ENCODE data around the gene WDR93.
A peak's percentile ranks its signal among the peaks of the same experiment; 100 is the strongest.

WDR93 gene

GRCh38 chr15:89767411-89767915 lies 76.9 kb downstream of the WDR93 start:
- DNase-seq (ENCODE audit: low read depth) = no peak
- TF ChIP-seq CTCF (IDR thresholded peaks at IDR 0.05; ENCODE audit: low read length, missing control alignments) = no peak
- H3K4me3 ChIP-seq (replicated peaks; ENCODE audit: low read depth, low read length) = no peak overlapping the region

- no peak overlapping the region for H3K4me3 ChIP-seq (replicated peaks; ENCODE audit: low read depth, low read length)
- no peak for TF ChIP-seq CTCF (IDR thresholded peaks at IDR 0.05; ENCODE audit: low read length, missing control alignments)
Measured at GRCh38 chr15:89768071-89768500, 77.5 kb downstream of the WDR93 start.

GRCh38 chr15:89769366-89769765 lies 78.8 kb downstream of the WDR93 start:
- no peak overlapping the region for H3K4me3 ChIP-seq (replicated peaks; ENCODE audit: low read depth, low read length)
- no peak for DNase-seq (ENCODE audit: low read depth)
- no peak for TF ChIP-seq CTCF (IDR thresholded peaks at IDR 0.05; ENCODE audit: low read length, missing control alignments)

More at GRCh38 chr15:89768071-89768500, 77.5 kb downstream of the WDR93 start:
- DNase-seq (ENCODE audit: low read depth) = peak; percentile 69

GRCh38 chr15:89770041-89770440 lies 79.4 kb downstream of the WDR93 start:
- TF ChIP-seq CTCF (IDR thresholded peaks at IDR 0.05; ENCODE audit: low read length, missing control alignments) = no peak
- H3K4me3 ChIP-seq (replicated peaks; ENCODE audit: low read depth, low read length) = no peak overlapping the region
- peak; percentile 47 for DNase-seq (ENCODE audit: low read depth)

DNA sequence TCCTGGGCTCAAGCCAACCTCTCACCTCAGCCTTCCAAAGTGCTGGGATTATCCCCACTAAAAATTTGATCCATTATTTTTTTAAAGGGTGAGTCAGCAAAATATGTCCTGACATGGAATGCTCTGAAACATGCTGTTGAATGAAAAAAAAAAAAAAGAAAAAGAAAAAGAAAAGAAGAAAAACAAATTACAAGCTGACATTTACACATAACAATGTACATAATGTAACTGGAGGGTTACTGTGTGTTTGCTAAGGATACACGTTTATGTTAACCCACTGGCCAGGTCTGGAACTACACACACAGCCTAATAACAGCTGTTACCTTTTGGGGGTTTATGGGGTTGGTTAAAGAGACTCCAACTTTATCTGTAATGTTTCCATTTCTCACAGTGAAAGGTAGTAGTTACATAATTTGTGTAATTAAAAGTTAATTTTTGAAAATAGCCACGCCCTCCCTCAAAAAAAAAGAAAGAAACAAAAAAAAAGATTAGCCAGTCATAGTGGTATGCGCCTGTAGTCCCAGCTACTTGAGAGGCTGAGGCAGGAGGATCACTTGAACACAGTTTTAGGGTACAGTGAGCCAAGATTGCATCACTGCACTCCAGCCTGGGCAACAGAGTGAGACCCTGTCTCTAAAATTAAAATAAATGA lies 82.4 kb downstream of the WDR93 start:
- peak; percentile 42 for TF ChIP-seq CTCF (IDR thresholded peaks at IDR 0.05; ENCODE audit: low read length, missing control alignments)
- no peak overlapping the region for H3K4me3 ChIP-seq (replicated peaks; ENCODE audit: low read depth, low read length)
- peak; percentile 31 for DNase-seq (ENCODE audit: low read depth)

- DNase-seq (ENCODE audit: low read depth) = no peak
- no peak overlapping the region for H3K4me3 ChIP-seq (replicated peaks; ENCODE audit: low read depth, low read length)
- TF ChIP-seq CTCF (IDR thresholded peaks at IDR 0.05; ENCODE audit: low read length, missing control alignments) = no peak
Measured at GRCh38 chr15:89774492-89774891, 83.9 kb downstream of the WDR93 start.

DNA sequence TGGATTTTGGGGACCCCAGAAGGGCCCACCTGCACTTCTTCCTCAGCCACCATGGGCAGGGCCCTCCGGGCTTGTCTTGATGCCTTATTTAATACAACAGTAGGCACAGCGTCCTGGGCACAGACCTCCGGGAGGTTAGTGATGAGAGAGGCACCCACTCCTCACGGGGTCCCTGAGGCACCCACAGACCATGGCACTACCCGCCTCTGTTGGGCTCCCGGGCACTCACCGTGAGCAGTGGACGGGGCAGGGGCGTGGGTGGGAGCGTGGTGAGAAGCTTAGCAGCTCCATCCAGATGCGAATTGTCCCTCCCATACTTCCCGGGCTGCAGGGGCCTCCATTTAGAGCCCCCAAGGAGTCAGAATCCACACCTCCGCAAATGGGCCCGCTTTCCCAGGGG lies 85.2 kb downstream of the WDR93 start:
- peak overlapping the region; percentile 41 for H3K4me3 ChIP-seq (replicated peaks; ENCODE audit: low read depth, low read length)
- no peak for DNase-seq (ENCODE audit: low read depth)
- no peak for TF ChIP-seq CTCF (IDR thresholded peaks at IDR 0.05; ENCODE audit: low read length, missing control alignments)
